Glomerular visceral epithelial cell (primary cell): ENCODE data around the gene IFNAR2.

Source experiments
- DNase-seq: peaks from one replicate; pipeline ENCODE4 v3.0.0-alpha.2; 2016; ENCODE audit errors: extremely low spot score

Gene IFNAR2

DNA sequence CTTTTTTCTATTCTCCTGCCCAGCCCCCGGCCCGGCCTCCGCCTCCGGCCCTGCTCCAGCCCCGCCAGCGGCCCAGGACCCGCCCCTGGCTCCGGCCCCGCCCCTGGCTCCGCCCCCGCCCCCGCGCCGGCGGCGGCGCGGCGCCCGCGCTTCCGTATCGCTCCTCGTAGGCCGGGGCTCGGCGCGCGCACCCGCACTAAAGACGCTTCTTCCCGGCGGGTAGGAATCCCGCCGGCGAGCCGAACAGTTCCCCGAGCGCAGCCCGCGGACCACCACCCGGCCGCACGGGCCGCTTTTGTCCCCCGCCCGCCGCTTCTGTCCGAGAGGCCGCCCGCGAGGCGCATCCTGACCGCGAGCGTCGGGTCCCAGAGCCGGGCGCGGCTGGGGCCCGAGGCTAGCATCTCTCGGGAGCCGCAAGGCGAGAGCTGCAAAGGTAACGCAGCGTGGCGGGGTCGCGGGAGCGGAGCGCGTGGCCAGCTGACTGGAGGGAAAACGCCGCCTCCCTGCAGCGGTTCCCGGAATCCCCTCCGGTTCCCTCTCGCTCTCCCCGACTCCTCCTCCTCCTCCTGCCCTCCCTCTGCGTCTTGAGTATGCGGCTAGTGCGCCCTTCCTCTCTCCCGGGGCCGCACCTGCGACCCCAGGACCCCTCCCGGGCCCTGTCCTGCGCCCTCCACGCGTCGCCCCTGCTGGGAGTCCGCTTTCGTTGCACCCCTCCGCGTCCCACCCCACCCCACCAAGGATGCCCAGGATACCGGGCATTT lies at the start of gene IFNAR2:
TSS of gene IFNAR2 (plus strand) at position 155 of the 761 bp plus-strand sequence. CDS start 11,985 bp downstream, outside the sequence.
- peak; percentile 78 for DNase-seq

GRCh38 chr21:33185852-33186251 lies 43.9 kb upstream of the IFNAR2 start:
- DNase-seq: no peak

DNA sequence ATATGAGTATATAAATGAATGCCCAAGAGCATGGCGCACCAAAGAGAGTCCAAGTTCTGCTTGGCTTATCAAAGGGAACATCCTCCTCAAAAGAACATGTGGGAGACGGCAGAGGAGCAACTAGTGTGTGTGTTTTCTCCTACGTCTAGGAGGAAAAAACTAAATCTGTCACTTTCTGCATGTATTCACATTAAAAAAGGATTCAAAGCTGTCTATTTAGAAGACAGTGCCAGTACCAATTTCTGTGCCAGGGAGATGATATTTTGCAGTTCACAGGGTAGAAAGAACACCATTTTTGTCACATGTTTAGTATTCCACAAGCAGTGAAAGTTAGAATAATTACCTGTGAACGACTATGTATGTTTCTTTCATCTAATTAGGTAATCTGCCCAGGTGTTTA lies 42.5 kb upstream of the IFNAR2 start:
- no peak for DNase-seq

DNA sequence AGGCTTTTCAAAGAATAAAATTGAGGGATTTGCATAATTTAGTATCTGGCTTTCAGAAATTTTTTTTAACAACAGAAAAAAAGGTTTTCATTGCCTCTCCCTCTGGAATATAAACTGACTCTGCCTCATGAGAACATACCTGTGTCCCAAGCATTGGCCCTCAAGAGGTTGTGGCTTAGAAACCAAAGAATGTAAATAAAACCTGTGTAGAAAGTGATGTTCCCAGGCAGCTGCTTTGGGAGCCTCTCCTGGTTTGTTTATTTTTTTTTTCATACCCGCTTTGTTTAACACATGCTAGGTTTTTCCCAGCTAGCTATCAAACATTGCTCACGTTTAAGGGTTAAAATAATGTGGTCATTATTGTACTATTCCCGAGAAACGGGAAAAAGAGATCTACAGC lies 40.5 kb upstream of the IFNAR2 start:
- DNase-seq: no peak

DNA sequence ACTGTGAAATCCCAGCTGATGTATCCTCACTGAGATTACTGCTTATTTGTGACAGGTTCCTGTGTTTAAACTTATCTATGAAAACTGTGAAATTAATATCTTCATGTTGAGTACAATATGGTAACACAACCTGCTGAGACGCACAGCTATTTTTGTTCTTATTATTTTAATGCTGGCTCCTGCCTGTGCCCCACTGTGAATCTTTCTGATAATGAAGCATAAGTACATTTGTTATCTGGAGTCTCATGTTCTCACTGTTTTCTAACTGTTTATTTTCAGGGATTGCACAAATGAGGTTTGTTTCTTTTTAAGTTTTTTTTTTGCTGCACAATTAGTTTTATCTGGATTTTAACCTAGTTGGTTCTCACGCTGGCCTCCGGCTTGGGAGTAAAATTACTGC lies 39.9 kb upstream of the IFNAR2 start:
- DNase-seq: no peak

DNA sequence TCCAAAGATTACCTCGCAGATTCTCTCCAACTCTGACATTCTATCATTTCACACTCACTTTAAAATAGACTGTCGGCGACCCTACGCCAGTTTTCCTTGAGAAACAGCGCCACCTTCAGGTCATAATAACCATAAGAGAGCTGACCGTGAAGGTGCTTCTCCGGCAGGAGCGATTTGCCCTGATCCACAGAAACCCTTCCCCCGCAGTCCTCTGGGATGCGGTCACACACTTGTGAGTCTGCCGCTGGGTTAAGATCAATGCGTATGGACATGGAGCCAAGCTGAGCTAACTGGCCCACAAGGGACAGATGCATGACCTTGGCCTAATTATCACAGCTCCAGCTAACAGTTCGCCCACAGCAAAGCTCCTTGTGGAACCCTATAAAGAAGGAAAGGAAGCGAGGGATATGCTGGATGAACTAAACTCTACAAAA lies 32.8 kb upstream of the IFNAR2 start:
- DNase-seq: peak; percentile 76

DNA sequence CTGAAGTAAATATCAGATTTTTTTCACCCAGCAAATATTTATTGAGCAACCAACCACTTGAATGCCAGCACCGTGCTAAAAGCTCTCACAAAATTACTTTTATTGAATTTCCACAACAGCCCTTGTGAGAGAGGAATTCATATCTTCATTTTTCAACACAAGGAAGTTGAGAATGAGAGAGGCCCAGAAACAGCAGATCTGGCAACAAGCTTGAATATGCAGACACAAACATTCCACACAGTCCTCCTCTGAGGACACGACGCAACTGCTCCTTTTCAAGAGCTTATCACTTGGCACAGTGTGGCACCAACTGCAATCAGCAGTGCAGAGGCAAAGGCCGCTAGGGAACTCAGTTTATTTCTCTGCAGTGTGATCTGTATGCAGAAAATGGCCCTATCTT lies 32.2 kb upstream of the IFNAR2 start:
- DNase-seq: no peak

DNA sequence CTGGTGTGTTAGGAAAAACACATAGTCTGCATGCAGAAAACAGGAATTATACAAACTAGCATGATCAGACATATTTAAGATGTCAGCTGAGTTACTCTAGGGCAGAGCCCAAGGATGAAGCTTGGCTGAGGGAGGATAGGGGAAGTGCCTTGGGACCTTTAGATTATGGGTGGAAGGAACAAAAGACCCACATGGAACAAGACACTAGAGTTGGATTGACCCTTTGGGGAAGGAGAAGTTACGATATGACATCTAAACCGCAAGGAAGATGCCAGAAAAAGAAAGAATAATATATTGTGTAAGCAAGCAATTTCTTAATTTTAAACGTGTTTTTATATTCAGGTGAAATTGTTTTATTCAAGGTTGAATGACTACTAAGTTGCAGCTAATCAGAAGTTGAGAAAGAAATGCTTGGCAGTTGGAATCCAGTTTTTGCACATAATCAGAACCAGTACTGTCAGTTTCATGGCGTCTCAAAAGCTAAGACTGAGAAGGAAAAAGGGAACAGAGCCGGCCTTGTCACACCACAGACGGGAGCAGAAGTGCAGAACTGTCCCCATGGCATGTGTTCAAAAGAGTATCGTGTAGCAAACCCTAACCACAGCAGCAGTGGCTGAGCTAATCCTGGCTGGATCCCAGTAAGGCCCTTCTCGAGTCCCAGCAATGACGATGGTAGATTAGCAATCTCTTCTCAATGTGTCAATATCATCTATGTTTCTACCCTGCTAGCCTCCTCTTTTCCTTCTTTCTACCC lies 31.2 kb upstream of the IFNAR2 start:
- DNase-seq: no peak

GRCh38 chr21:33199100-33199464 lies 30.7 kb upstream of the IFNAR2 start:
- DNase-seq: no peak

DNA sequence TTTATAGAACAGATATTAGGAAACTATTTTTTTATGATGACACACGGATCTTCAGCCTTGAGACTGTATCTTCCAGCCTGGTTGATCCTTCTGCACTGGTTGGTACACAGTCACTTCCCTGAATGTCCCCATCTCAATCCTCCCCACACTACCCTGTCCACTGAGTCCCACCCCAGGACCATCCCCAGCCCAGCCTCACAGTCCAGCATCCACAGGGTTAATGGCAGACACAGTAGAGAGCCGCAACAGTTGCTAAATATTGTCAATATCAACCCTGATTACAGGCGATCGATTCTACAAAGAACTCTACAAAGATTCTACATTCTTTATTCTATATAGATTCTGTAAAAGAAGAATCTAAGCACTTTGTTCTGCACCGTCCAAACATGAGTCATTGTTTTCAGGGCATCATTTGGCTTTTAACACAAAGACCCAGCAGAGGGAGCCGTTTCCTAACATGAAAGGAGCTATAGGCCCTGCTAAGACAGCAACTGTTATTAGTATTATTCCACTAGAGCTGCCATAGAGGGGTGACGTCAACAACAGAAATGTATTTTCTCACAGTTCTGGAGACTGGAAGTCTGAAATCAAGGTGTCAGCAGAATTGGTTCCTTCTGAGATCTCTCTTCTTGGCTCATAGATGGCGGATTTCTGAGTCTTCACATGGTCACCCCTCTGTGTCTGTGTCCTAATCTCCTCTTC lies 30.1 kb upstream of the IFNAR2 start:
- peak; percentile 89 for DNase-seq

DNA sequence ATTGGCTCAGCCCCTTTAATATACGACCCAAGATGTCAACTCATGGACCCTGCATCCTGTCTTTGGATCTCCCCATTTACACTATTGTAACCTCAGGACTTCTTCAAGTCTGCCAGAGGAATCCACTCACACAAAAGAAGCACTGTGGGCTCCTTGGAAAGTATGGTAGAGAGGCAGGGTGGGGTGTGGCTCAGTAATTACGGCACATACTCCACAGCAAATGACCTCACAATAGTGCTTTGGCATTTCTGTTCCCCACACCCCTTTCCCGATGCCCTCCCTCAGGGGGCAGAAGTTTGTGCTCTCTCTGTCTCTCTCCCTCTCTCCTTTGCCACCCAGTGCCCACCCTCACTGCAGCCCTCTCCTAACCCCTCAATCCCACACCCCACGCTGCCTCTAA lies 27.8 kb upstream of the IFNAR2 start:
- no peak for DNase-seq

DNA sequence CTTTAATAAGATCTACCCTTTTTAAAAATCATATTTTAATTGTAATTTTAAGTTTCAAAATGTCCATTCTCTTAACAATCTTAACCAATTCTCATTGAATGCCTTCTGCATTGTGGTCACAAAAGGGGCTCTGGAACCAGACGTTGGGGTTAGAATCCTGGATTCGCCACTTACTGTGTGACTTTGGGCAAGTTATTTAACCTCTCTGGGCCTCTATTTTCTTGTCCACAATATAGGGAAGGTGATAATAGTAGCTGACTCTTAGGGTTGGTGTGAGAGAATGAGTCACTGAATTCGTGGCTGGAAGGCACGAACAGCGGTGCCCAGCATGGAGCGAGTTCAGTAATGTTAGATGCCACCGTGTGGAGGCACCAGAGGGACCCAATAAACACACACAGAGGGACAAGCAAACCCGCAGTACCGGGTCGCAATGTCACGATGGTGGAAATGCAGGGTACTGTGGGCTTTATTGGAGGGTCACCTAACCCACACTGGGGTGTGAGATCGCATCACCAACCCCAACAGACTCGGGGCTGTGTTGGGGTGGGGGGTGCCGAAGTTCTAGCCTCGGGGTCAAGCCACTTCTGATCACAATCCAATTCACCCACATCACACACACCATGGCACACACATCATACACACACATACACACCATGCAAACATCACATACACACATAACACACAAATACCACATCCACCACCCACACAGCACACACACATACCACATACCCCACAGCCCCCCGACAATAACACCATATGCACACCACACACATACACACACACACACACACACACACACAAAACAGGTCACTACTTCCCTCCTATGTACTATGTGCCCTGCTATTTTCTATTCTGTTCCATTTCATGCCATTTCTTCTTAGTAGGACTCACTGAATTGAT lies 27.0 kb upstream of the IFNAR2 start:
- no peak for DNase-seq

DNA sequence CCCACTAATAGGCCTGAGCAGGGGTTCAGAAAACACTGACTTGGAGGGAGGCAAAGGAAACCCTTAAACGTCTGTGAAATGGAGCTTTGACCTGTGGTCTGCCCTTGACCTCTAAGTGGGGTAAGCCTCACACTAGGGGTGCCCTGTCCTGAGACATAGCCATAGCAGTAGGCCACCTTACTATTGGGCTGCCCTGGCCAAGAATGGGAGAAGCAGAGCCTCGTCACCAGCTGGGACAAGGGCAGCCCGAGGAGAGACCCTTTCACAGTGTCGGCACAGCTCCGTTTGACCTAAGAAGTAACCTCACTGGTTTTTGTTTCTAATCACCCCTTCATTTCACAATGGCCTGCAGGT lies 26.4 kb upstream of the IFNAR2 start:
- no peak for DNase-seq

DNA sequence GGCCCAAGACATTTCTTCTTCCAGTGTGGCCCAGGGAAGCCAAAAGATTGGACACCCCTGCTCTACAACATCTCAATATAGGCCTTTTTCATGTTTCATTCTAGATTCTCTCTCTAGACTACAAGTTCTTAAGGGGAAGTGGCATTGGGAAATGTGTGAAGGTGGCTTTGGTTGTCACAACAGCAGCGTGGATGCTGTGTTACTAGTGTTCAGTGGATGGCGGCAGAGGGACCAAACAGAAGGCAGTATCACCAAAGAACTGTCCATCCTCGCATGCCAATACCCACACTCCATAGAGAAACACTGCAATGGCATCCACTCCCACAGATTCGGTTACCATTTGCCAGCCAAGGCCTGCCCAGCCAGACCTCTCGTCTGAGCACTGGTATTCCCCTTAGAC lies 24.3 kb upstream of the IFNAR2 start:
- no peak for DNase-seq

GRCh38 chr21:33206771-33207281 lies 22.9 kb upstream of the IFNAR2 start:
- no peak for DNase-seq

- DNase-seq: no peak
These were observed 22.1 kb upstream of the IFNAR2 start for GRCh38 chr21:33207449-33208149.

- DNase-seq: no peak
These were observed 21.2 kb upstream of the IFNAR2 start for GRCh38 chr21:33208534-33208933.

DNA sequence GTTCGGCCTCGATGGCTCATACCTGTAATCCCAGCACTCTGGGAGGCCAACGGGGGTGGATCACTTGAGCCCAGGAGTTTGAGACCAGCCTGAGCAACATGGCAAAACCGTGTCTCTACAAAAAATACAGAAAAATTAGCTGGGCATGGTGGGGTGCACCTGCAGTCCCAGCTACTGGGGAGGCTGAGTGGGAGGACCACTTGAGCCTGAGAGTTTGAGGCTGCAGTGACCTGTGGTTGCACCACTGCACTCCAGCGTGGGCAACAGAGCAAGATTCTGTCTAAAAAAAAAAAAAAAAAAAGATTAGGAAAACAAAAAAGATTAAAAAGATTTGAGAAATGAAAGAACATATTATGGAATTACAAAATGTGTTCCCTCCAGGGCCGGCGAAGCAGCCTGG lies 18.4 kb upstream of the IFNAR2 start:
- DNase-seq: no peak

DNA sequence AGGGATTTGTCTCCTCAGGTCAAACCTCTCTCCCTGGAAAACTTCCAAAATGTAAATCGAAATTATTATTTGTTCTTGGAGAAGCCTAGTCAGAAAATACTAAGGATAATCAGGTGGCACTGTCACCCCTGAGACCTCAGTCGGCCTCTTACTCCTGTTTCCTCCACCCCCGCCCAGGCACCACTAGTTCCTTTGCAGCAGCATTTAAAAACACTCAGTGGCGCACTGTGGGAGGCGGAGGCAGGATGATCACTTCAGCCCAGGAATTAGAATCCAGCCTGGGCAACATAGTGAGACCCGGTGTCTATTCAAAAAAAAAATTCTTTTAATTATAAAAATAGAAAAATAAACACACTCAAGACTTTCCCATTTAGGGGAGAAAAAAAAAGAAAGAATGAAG lies 18.0 kb upstream of the IFNAR2 start:
- no peak for DNase-seq

DNA sequence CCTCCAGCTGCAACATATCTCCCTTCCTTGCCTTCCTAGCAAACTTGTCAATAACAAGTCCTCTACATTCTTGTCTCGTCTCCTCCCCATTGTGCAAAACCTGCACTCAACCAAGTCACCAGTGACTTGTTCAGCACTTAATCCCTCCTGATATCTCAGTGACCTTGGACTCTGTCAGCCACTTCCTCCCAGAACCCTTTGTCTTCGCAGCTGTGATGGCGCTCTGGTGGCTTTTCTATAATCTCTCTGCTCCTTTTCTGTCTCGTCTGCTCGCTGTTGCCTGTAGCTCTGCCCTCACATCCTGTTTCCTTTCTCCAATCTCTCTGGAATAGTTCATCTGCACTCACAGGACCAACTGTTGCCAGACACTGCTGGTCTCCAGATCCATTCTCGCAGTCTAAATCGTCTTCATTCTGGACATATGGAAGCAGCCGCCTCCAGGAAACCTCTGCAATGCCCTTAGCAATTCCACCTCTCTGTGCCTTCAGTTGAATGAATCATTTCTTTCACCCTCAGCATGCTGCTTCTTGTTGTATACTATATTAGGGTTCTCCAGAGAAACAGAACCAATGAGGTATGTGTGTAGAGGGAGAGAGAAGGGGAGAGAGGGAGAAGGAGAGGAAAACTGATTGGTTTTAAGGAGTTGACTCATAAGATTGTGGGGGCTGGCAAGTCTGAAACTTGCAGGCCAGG lies 17.4 kb upstream of the IFNAR2 start:
- no peak for DNase-seq
